Effector memory CD8-positive, alpha-beta T cell (primary cell): Measurements from ENCODE around the gene PIAS1.

ENCODE experiments used
- ATAC-seq: fragments of 150-1000 bp; cut with Tn5 transposase; replicated peaks from 2 replicates; pipeline ENCODE4 v1.10.0; 2021; ENCODE audit warnings: mild to moderate bottlenecking, moderate library complexity
- DNase-seq, 3 experiments: peaks; one replicate each; pipeline ENCODE4 v3.0.0; 2021
- H3K27ac Mint-ChIP-seq, 2 donors: one replicate each; pipeline ENCODE4 v1.8.0; 2022; ENCODE audit warnings: mild to moderate bottlenecking in 2 of 2, mixed read lengths in 2 of 2, moderate library complexity in 2 of 2
- H3K27me3 Mint-ChIP-seq, 2 donors: one replicate each; pipeline ENCODE4 v1.8.0; 2022; ENCODE audit warnings: mixed read lengths in 2 of 2
- H3K36me3 Mint-ChIP-seq: one replicate; pipeline ENCODE4 v1.8.0; 2022; ENCODE audit warnings: mild to moderate bottlenecking, moderate library complexity, mixed read lengths; ENCODE audit not compliant: insufficient read depth
- H3K4me1 Mint-ChIP-seq, 2 donors: one replicate each; pipeline ENCODE4 v1.8.0; 2022; ENCODE audit warnings: low read depth in 2 of 2, mixed read lengths in 2 of 2
- H3K4me3 Mint-ChIP-seq, 2 donors: one replicate each; pipeline ENCODE4 v1.8.0; 2022; ENCODE audit warnings: mild to moderate bottlenecking in 2 of 2, mixed read lengths in 2 of 2, moderate library complexity in 2 of 2
- H3K9me3 Mint-ChIP-seq, 2 donors: one replicate each; pipeline ENCODE4 v1.8.0; 2022; ENCODE audit warnings: mixed read lengths in 2 of 2

Gene PIAS1

DNA sequence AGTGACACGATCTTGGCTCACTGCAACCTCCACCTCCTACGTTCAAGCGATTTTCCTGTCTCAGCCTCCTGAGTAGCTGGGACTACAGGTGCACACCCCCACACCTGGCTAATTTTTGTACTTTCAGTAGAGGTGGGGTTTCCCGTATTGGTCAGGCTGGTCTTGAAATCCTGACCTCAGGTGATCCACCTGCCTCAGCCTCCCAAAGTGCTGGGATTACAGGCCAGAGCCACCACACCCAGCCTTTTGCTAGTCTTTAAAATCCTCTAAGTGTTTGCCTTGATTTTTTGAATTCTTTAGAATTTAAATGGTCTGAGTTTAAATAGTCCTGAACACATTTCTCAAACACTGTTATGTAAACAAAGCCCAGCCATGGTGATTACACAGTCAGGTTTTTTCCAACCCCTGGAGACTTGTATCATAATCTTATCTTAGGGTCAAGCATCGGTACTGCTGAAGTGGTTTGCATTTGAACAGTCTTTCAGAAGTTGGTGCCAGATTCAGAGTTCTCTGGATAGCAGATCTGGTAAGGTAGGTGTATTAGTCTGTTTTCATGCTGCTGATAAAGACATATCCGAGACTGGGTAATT is 28.2 kb upstream of the PIAS1 start:
- Mint-ChIP-seq H3K27ac (no peak overlapping the region), H3K4me1 (no peaks in the 10 kb centered on the region)
- DNase-seq, result no peak

DNA sequence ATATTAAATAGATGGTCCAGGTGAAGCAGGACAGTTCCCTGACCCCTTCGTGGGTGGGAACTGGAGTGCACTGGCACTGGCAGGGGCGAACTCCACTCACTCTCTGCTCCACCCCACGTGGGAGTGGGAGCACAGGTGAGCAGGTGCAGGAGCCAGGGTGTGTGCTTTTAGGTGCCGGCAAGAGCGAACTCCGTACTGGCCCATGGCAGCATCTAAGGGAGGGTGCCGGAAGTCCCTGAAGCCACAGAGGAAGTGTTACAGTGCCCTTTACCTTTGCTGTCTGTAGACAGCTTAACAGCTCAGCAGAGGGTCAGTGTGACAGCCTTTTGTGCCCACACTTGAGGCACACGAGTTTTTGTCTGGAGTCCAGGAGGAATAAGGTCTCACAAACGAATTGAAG is 26.7 kb upstream of the PIAS1 start:
- ATAC-seq (no peak), DNase-seq (no peak)
- peaks cover 7 to 37% of the 10 kb centered on the region in 2 donors for H3K27me3 Mint-ChIP-seq
- no peaks in the 10 kb centered on the region for H3K4me1 Mint-ChIP-seq
- no peak overlapping the region for H3K4me3 Mint-ChIP-seq
- H3K36me3 Mint-ChIP-seq, result peaks cover 8% of the 10 kb centered on the region
- no peaks in the 10 kb centered on the region for H3K9me3 Mint-ChIP-seq
- H3K27ac Mint-ChIP-seq, result no peak overlapping the region

More for the DNA sequence above, 28.2 kb upstream of the PIAS1 start:
- Mint-ChIP-seq H3K4me3 (no peak overlapping the region), H3K36me3 (peaks cover 8% of the 10 kb centered on the region), H3K27me3 (peaks cover 5 to 38% of the 10 kb centered on the region in 2 donors), H3K9me3 (no peaks in the 10 kb centered on the region)
- no peak for ATAC-seq

DNA sequence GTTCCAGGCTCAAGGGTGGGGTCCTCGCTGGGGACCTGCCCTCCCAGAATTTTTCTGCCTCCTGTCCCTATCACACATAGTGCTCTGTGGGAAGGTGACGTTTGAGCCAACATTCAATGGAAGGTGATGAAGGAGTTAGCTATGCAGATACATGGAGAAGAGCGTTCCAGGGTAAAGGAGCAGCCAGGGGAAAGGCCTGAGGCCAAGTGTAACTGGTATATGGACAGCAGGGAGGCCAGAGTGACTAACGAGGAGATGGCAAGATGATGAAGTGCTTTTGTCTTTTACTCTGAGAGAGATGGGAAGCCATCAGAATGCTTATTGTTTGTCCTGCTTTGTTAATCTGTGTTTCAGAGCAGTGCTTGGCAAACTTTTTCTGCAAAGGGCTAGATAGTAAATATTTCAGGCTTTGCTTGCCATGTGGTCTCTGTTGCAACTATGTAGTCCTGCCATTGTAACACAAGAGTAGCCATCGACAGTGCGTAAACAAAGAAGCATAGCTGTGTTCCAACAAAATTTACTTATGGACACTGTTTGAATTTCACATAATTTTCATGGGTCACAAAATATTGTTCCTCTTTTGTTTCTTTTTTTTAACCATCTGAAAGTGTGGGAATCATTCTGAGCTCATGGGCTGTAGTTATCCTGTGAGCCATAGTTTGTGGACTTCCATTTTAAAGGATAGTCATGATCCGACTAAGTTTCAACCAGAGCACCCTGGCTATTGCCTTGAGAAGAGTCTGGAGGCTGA is 25.8 kb upstream of the PIAS1 start:
- Mint-ChIP-seq H3K4me1 (no peaks in the 10 kb centered on the region), H3K9me3 (no peaks in the 10 kb centered on the region), H3K36me3 (peaks cover 8% of the 10 kb centered on the region), H3K27me3 (peaks cover 10 to 32% of the 10 kb centered on the region in 2 donors), H3K4me3 (no peak overlapping the region), H3K27ac (no peak overlapping the region)
- DNase-seq, result no peak
- no peak for ATAC-seq

DNA sequence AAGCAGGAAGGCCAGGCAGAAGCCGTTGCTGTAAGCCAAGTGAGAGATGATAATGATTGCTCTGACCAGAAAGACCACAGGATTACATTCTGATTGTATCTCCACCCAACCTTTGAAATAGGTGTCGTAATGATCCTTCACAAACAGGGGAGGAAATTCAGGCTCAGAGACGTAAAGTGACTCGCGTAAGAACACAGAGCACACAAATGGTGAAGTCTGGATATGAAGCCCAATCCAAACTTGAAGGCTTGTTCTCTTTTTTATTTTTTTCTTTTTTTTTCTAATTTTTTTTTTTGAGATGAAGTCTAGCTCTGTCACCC is 25.3 kb upstream of the PIAS1 start:
- H3K27ac Mint-ChIP-seq, result no peak overlapping the region
- no peak overlapping the region for H3K4me3 Mint-ChIP-seq
- peaks cover 16 to 37% of the 10 kb centered on the region in 2 donors for H3K27me3 Mint-ChIP-seq
- H3K9me3 Mint-ChIP-seq, result no peaks in the 10 kb centered on the region
- DNase-seq (no peak), ATAC-seq (no peak)
- H3K36me3 Mint-ChIP-seq, result peaks cover 8% of the 10 kb centered on the region
- no peaks in the 10 kb centered on the region for H3K4me1 Mint-ChIP-seq

DNA sequence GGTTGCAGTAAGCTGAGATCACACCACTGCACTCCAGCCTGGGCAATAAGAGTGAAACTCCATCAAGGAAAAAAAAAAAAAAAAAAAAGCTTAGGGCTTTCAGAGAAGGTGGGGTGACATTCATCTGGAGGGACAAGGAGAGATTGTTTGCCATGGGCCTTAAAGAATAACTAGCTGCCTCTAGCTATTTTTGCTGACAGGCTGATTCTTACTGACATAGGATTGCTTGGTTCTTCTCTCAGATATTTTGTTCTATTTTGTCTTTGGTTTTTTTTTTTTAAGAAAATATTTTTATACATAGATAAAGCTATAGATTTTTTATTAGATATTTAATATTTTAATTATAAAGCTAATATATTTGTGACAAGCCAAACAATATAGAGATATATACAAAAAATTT is 24.2 kb upstream of the PIAS1 start:
- Mint-ChIP-seq H3K4me3 (no peak overlapping the region), H3K27me3 (peaks cover 26 to 48% of the 10 kb centered on the region in 2 donors), H3K36me3 (peaks cover 7% of the 10 kb centered on the region), H3K4me1 (peaks cover 0 to 5% of the 10 kb centered on the region in 2 donors), H3K9me3 (no peaks in the 10 kb centered on the region), H3K27ac (no peak overlapping the region)
- DNase-seq, result no peak
- no peak for ATAC-seq

DNA sequence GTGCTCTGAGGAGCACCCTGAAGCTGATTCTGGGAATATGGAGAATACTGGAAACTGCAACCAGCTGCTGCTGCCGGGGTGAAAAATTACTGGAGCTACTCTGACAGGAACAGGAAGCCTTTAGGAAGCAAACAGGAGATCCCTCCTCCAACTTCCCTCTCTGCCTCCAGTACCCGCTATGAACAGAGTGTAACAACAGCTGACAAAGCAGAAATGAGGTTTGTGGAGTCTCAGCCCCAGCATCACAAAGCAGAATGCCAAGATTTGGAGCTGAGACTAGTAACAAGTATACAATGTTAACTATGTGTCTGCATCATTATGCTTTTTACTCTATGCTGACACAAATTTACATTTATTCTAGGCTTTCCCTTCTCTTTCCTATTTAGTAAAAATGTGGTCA is 22.7 kb upstream of the PIAS1 start:
- DNase-seq (no peak), ATAC-seq (no peak)
- no peak overlapping the region for H3K27ac Mint-ChIP-seq
- H3K9me3 Mint-ChIP-seq, result peaks cover 0 to 1% of the 10 kb centered on the region in 2 donors
- no peak overlapping the region for H3K4me3 Mint-ChIP-seq
- H3K27me3 Mint-ChIP-seq, result peaks cover 35 to 62% of the 10 kb centered on the region in 2 donors
- H3K4me1 Mint-ChIP-seq, result peaks cover 0 to 6% of the 10 kb centered on the region in 2 donors
- H3K36me3 Mint-ChIP-seq, result peaks cover 5% of the 10 kb centered on the region

DNA sequence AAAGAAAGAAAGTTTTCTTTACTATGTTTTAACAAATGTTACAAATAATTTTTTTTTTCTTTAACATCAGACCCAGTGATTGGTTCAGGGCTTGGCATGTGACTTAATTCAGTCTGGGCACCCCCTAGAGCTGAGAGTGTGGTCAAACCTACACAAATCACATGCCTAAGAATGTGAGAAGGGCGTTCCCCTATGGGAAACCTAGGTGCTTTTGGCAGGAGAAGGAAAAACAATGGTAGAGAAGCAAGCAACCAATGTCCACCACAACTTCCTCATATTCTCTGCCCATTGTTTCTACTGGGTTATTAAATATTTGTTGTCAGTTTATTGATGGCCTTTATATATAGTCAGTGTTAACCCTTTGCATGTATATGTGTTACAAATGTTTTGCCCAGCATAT is 21.4 kb upstream of the PIAS1 start:
- no peak overlapping the region for H3K4me3 Mint-ChIP-seq
- H3K27me3 Mint-ChIP-seq, result peaks cover 47 to 68% of the 10 kb centered on the region in 2 donors
- H3K27ac Mint-ChIP-seq, result no peak overlapping the region
- ATAC-seq (no peak), DNase-seq (no peak)
- peaks cover 0 to 14% of the 10 kb centered on the region in 2 donors for H3K4me1 Mint-ChIP-seq
- H3K36me3 Mint-ChIP-seq, result peaks cover 2% of the 10 kb centered on the region
- peaks cover 0 to 1% of the 10 kb centered on the region in 2 donors for H3K9me3 Mint-ChIP-seq

DNA sequence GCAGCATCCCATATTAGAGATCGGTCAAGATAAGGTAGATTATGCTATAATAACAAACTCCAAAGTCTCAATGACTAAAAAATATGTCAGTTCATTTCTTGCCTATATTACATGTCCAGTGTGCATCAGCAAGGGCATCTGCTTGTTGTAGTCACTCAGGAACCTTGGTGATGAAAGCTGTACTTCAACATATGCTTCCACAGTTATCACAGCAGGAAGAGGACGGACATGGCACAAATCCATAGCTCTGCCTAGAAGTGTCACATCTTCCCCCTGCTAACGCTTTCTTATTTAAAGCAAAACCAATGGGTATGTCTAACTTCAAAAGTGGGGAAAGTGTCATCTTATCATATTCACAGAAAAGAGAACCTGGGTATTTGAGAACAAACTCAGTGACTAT is 20.0 kb upstream of the PIAS1 start:
- ATAC-seq (no peak), DNase-seq (no peak)
- Mint-ChIP-seq H3K27ac (no peak overlapping the region), H3K4me1 (peaks cover 0 to 14% of the 10 kb centered on the region in 2 donors), H3K4me3 (no peak overlapping the region), H3K36me3 (peaks cover 2% of the 10 kb centered on the region), H3K27me3 (peaks cover 57 to 75% of the 10 kb centered on the region in 2 donors), H3K9me3 (peaks cover 0 to 1% of the 10 kb centered on the region in 2 donors)

DNA sequence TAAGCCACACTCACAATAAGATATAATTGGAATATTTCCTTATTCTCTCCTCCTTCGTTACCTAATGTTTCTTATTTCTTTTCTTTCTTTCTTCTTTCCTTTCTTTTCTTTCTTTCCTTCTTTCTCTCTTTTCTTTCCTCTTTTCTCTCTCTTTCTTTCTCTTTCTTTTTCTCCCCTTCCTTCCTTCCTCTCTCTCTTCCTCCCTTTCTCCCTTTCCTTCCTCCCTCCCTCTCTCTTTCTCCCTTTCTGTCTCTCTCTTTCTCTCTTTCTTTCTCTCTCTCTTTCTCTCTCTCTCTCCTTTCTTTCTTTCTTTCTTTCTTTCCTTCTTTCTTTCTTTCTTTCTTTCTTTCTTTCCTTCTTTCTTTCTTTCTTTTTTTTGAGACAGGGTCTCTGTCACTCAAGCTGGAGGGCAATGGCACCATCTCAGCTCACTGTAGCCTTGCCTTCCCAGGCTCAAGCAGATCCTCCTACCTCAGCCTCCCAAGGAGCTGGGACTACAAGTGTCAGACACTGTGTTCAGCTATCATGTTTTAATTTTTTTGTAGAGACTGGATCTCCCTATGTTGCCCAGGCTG is 19.3 kb upstream of the PIAS1 start:
- Mint-ChIP-seq H3K9me3 (peaks cover 0 to 1% of the 10 kb centered on the region in 2 donors), H3K36me3 (peaks cover 2% of the 10 kb centered on the region), H3K4me3 (no peak overlapping the region), H3K4me1 (peaks cover 0 to 14% of the 10 kb centered on the region in 2 donors), H3K27me3 (peaks cover 58 to 76% of the 10 kb centered on the region in 2 donors), H3K27ac (no peak overlapping the region)
- DNase-seq (no peak), ATAC-seq (no peak)

DNA sequence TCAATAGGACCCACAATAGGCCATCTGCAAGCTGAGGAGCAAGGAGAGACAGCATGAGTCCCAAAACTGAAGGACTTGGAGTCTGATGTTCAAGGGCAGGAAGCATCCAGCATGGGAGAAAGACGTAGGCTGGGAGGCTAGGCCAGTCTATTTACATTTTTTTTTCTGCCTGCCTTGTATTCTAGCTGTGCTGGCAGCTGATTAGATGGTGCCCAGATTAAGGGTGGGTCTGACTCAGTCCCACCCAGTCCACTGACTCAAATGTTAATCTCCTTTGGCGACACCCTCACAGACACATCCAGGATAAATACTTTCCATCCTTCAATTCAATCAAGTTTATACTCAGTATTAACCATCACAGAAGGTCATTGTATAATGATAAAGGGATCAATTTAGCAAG is 15.9 kb upstream of the PIAS1 start:
- peaks cover 54 to 71% of the 10 kb centered on the region in 2 donors for H3K27me3 Mint-ChIP-seq
- DNase-seq, result no peak
- peaks cover 0 to 1% of the 10 kb centered on the region in 2 donors for H3K9me3 Mint-ChIP-seq
- peaks cover 0 to 14% of the 10 kb centered on the region in 2 donors for H3K4me1 Mint-ChIP-seq
- H3K36me3 Mint-ChIP-seq, result peaks cover 2% of the 10 kb centered on the region
- ATAC-seq, result no peak
- no peak overlapping the region for H3K27ac Mint-ChIP-seq
- no peak overlapping the region for H3K4me3 Mint-ChIP-seq

DNA sequence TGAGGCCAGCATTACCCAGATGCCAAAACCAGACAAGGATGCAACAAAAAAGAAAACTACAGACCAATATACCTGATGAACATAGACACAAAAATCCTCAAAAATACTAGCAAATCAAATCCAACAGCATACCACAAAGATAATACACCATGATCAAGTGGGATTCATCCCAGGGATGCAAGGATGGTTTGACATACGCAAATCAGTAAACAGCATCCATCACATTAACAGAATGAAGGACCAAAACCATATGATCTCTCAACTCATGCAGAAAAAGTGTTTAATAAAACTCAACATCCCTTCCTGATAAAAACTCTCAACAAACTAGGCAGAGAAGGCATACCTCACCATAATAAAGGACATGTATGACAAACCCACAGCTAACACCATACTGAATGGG is 14.0 kb upstream of the PIAS1 start:
- peaks cover 0 to 8% of the 10 kb centered on the region in 2 donors for H3K4me1 Mint-ChIP-seq
- ATAC-seq (no peak), DNase-seq (no peak)
- H3K36me3 Mint-ChIP-seq, result no peaks in the 10 kb centered on the region
- H3K27me3 Mint-ChIP-seq, result peaks cover 36 to 52% of the 10 kb centered on the region in 2 donors
- H3K9me3 Mint-ChIP-seq, result peaks cover 0 to 1% of the 10 kb centered on the region in 2 donors
- H3K27ac Mint-ChIP-seq, result no peak overlapping the region
- H3K4me3 Mint-ChIP-seq, result no peak overlapping the region

DNA sequence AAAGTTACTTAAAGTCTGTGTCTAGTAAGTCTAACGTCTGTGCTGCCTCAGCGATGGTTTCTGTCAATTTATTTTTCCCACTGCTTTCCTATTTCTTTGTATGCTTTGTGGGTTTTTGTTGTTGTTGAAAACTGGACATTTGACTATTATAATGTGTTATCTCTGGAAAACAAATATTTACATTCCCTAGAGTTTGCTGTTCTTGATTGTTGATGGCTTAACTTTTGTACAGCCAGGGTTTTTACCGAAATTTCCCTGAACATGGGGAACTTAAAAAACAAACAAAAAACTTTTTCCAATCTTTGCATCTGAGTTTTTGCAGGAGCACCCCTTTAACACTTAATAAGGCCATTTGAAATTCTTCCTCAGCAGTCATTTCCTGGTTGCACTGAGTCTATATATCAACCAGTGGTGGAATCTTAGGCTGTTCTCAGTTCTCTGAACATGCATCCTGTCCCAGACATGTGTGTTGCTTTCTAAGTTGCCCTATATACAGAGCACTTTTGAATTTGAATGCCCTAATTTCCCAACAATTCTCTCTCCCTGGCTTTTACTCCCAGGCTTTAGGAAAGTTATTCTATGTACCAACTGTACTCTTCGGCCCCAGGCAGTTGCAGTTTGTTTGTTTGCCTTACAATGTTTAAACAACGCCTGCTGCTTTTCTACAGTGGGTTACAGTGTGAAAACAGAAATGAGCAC is 11.8 kb upstream of the PIAS1 start:
- H3K9me3 Mint-ChIP-seq, result no peaks in the 10 kb centered on the region
- H3K4me1 Mint-ChIP-seq, result peaks cover 0 to 3% of the 10 kb centered on the region in 2 donors
- H3K4me3 Mint-ChIP-seq, result no peak overlapping the region
- no peak overlapping the region for H3K27ac Mint-ChIP-seq
- no peaks in the 10 kb centered on the region for H3K36me3 Mint-ChIP-seq
- DNase-seq (no peak), ATAC-seq (no peak)
- peaks cover 25 to 41% of the 10 kb centered on the region in 2 donors for H3K27me3 Mint-ChIP-seq

DNA sequence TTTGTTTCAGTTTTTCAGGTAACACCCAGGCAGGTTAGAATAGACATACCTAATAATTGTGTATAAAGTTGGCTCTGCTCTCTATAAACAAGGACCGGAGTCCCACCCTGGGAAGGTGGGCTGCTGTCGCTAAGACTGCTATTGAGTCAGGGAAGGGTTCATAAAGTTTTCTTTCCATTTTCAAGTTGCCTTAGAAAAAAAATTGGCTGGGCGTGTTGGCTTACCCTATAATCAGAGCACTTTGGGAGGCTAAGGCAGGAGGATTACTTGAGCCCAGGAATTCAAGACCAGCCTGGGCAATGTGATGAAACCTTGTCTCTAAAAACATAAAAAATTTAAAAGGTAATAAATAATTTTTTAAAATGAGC is 11.3 kb upstream of the PIAS1 start:
- no peak overlapping the region for H3K27ac Mint-ChIP-seq
- H3K27me3 Mint-ChIP-seq, result peaks cover 20 to 41% of the 10 kb centered on the region in 2 donors
- no peak for DNase-seq
- peaks cover 1% of the 10 kb centered on the region for H3K36me3 Mint-ChIP-seq
- no peaks in the 10 kb centered on the region for H3K4me1 Mint-ChIP-seq
- no peak overlapping the region for H3K4me3 Mint-ChIP-seq
- no peaks in the 10 kb centered on the region for H3K9me3 Mint-ChIP-seq
- ATAC-seq, result no peak
